H9 (cell line): ENCODE measurements around the gene GRIP1. TPM values are rescaled to one million over a fixed set of nuclear protein-coding genes. Genes with fewer than 3 reads are reported as not detected.

Source experiments
- DNase-seq: peaks from one replicate; pipeline ENCODE4 v3.0.0-alpha.2; 2017
- H2AFZ ChIP-seq: one replicate; pipeline ENCODE4 v1.6.1; 2013; ENCODE audit warnings: mild to moderate bottlenecking, low read length, control low read depth, moderate library complexity
- H2AK5ac ChIP-seq: 2 replicates; pipeline ENCODE4 v1.6.1; 2013; ENCODE audit warnings: low read length, control low read depth, mixed read lengths; ENCODE audit not compliant: insufficient read length
- H2BK120ac ChIP-seq: one replicate; pipeline ENCODE4 v1.6.1; 2013; ENCODE audit warnings: low read depth, mild to moderate bottlenecking, low read length, control low read depth, inconsistent platforms; ENCODE audit not compliant: poor library complexity, severe bottlenecking
- H2BK12ac ChIP-seq: 2 replicates; pipeline ENCODE4 v1.6.1; 2013; ENCODE audit warnings: low read length, control low read depth, mixed read lengths, low read depth; ENCODE audit not compliant: insufficient read length
- H2BK15ac ChIP-seq: 2 replicates; pipeline ENCODE4 v1.6.1; 2013; ENCODE audit warnings: low read depth, low read length, control low read depth
- H2BK20ac ChIP-seq: one replicate; pipeline ENCODE4 v1.6.1; 2013; ENCODE audit warnings: low read depth, mild to moderate bottlenecking, low read length, control low read depth, inconsistent platforms; ENCODE audit not compliant: poor library complexity, severe bottlenecking
- H2BK5ac ChIP-seq: 2 replicates; pipeline ENCODE4 v1.6.1; 2013; ENCODE audit warnings: low read length, control low read depth, mixed read lengths; ENCODE audit not compliant: insufficient read length
- H3K14ac ChIP-seq: 2 replicates; pipeline ENCODE4 v1.6.1; 2013; ENCODE audit warnings: low read length, control low read depth; ENCODE audit not compliant: insufficient read depth
- H3K18ac ChIP-seq: 2 replicates; pipeline ENCODE4 v1.6.1; 2013; ENCODE audit warnings: low read depth, mild to moderate bottlenecking, mixed read lengths, low read length, control low read depth; ENCODE audit not compliant: insufficient read length
- H3K23ac ChIP-seq: 2 replicates; pipeline ENCODE4 v1.6.1; 2013; ENCODE audit warnings: low read length, control low read depth, mixed read lengths, low read depth; ENCODE audit not compliant: insufficient read length
- H3K23me2 ChIP-seq: 2 replicates; pipeline ENCODE4 v1.6.1; 2013; ENCODE audit warnings: low read depth, mild to moderate bottlenecking, mixed read lengths, low read length, control low read depth; ENCODE audit not compliant: insufficient read length, poor library complexity, severe bottlenecking
- H3K27ac ChIP-seq: 2 replicates; pipeline ENCODE4 v1.5.1; 2013; ENCODE audit warnings: low read length, control low read depth, mixed read lengths, low read depth; ENCODE audit not compliant: insufficient read length
- H3K27me3 ChIP-seq: 2 replicates; pipeline ENCODE4 v1.6.1; 2013; ENCODE audit warnings: low read length, control low read depth, inconsistent platforms; ENCODE audit not compliant: insufficient read depth
- H3K4ac ChIP-seq: 2 replicates; pipeline ENCODE4 v1.6.1; 2013; ENCODE audit warnings: low read depth, mild to moderate bottlenecking, control low read depth, inconsistent platforms, low read length, moderate library complexity
- H3K4me1 ChIP-seq: 2 replicates; pipeline ENCODE4 v1.6.1; 2013; ENCODE audit warnings: low read length, control low read depth, inconsistent platforms; ENCODE audit not compliant: insufficient read depth
- H3K4me2 ChIP-seq: 2 replicates; pipeline ENCODE4 v1.6.1; 2013; ENCODE audit warnings: low read length, control low read depth, mixed read lengths; ENCODE audit not compliant: insufficient read length, insufficient read depth
- H3K56ac ChIP-seq: 2 replicates; pipeline ENCODE4 v1.6.1; 2013; ENCODE audit warnings: low read depth, mild to moderate bottlenecking, mixed read lengths, low read length, control low read depth; ENCODE audit not compliant: insufficient read length
- H3K79me1 ChIP-seq: 2 replicates; pipeline ENCODE4 v1.6.1; 2013; ENCODE audit warnings: low read depth, mild to moderate bottlenecking, moderate library complexity, low read length, control low read depth, inconsistent platforms; ENCODE audit not compliant: insufficient read depth, poor library complexity, severe bottlenecking
- H3K79me2 ChIP-seq: 2 replicates; pipeline ENCODE4 v1.6.1; 2013; ENCODE audit warnings: low read length, control low read depth, inconsistent platforms; ENCODE audit not compliant: insufficient read depth
- H3K9ac ChIP-seq: 2 replicates; pipeline ENCODE4 v1.6.1; 2013; ENCODE audit warnings: low read length, control low read depth, mixed read lengths; ENCODE audit not compliant: insufficient read length; ENCODE audit errors: extremely low read depth
- H3K9me3 ChIP-seq: one replicate; pipeline ENCODE4 v1.6.1; 2013; ENCODE audit warnings: low read depth, low read length, inconsistent platforms; ENCODE audit not compliant: control insufficient read depth
- H3T11ph ChIP-seq: one replicate; pipeline ENCODE4 v1.6.1; 2013; ENCODE audit warnings: mild to moderate bottlenecking, low read length, control low read depth, inconsistent platforms
- H4K20me1 ChIP-seq: one replicate; pipeline ENCODE4 v1.6.1; 2013; ENCODE audit not compliant: control insufficient read depth, insufficient read length, insufficient read depth
- H4K5ac ChIP-seq: 2 replicates; pipeline ENCODE4 v1.6.1; 2013; ENCODE audit warnings: low read depth, mild to moderate bottlenecking, mixed read lengths, low read length, control low read depth; ENCODE audit not compliant: insufficient read length
- H4K8ac ChIP-seq: replicated peaks from 2 replicates; pipeline ENCODE4 v1.6.1; 2013; ENCODE audit warnings: low read length, control low read depth, mixed read lengths, low read depth; ENCODE audit not compliant: insufficient read length
- H4K91ac ChIP-seq: 2 replicates; pipeline ENCODE4 v1.6.1; 2013; ENCODE audit warnings: low read depth, mild to moderate bottlenecking, moderate library complexity, mixed read lengths, low read length, control low read depth; ENCODE audit not compliant: insufficient read length
- H3K27ac Mint-ChIP-seq, 3 experiments: 2 replicates in 2 of 3; 3 replicates in 1 of 3; pipeline ENCODE4 v1.8.0; 2020 to 2021; ENCODE audit warnings: mixed read lengths in 3 of 3, mild to moderate bottlenecking in 1 of 3, moderate library complexity in 1 of 3
- H3K27me3 Mint-ChIP-seq: 2 replicates; pipeline ENCODE4 v1.8.0; 2021; ENCODE audit warnings: low read depth, mild to moderate bottlenecking, moderate library complexity, mixed read lengths
- H3K36me3 Mint-ChIP-seq, 3 experiments: 2 replicates in 2 of 3; 3 replicates in 1 of 3; pipeline ENCODE4 v1.8.0; 2020 to 2021; ENCODE audit warnings: low read depth in 3 of 3, mixed read lengths in 3 of 3; ENCODE audit not compliant: insufficient read depth in 1 of 3
- H3K4me1 Mint-ChIP-seq, 2 experiments: 2 replicates each; pipeline ENCODE4 v1.8.0; 2020; ENCODE audit warnings: mixed read lengths in 2 of 2
- H3K4me3 Mint-ChIP-seq, 2 experiments: 2 replicates in 1 of 2; 3 replicates in 1 of 2; pipeline ENCODE4 v1.8.0; 2020 to 2021; ENCODE audit warnings: mild to moderate bottlenecking in 2 of 2, mixed read lengths in 2 of 2, moderate library complexity in 1 of 2
- H3K9me3 Mint-ChIP-seq, 2 experiments: 2 replicates in 1 of 2; 3 replicates in 1 of 2; pipeline ENCODE4 v1.8.0; 2020; ENCODE audit warnings: mild to moderate bottlenecking in 2 of 2, mixed read lengths in 2 of 2, moderate library complexity in 1 of 2
- WGBS: extraction: QIAGEN DNeasy Blood & Tissue Kit; methylation state at CpG from one replicate; pipeline ENCODE4 v1.1.7; 2013; ENCODE audit warnings: missing lambda C conversion rate, low lambda C conversion rate, mixed read lengths; ENCODE audit not compliant: insufficient read length; ENCODE audit errors: extremely low coverage; 5-methylcytosine and 5-hydroxymethylcytosine counted together
- total RNA-seq: library from RNA; stranded (reverse); gene quantifications from 2 replicates; pipeline ENCODE4 v1.2.1, GENCODE V29; 2021
- TF ChIP-seq, protein P1 (sequence below): fragments of 200-600 bp; sonication (generic); conservative IDR thresholded peaks from 3 replicates; pipeline ENCODE4 v1.8.0; 2021; ENCODE audit warnings: antibody characterized with exemption, mild to moderate bottlenecking

Gene GRIP1
- total RNA-seq, 1 experiment from 2014 or later = 19.5 TPM

DNA sequence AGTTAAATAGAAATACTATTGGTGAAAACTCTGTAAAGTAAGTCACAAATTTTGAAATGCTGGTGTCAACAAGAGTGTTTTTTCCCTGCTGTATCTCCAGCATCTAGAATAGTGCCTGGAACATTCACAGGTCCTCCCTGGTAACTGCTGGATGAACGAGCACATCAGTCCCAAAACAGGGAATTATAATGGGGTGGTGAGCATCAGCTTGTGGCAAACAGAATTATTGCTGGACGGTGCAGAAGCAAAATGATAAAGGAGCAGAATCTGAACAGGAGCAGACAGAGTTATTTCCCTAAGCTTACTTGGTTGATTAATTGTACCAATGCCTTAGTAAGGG, 129.9 kb downstream of the GRIP1 start:
- H2BK120ac ChIP-seq = no peak overlapping the region
- no peaks in the 10 kb centered on the region for H3K9me3 ChIP-seq
- H3K27me3 Mint-ChIP-seq = no peaks in the 10 kb centered on the region
- H4K8ac ChIP-seq = no peak overlapping the region
- WGBS = no CpG with 5 or more reads among the region's 2 CpGs
- H3K4me3 Mint-ChIP-seq = no peak overlapping the region
- no peak overlapping the region for H3K27ac Mint-ChIP-seq
- H2AK5ac ChIP-seq = no peak overlapping the region
- H3K79me2 ChIP-seq = no peaks in the 10 kb centered on the region
- no peak overlapping the region for H3K14ac ChIP-seq
- H3K36me3 Mint-ChIP-seq = no peaks in the 10 kb centered on the region
- H3K4ac ChIP-seq = no peak overlapping the region
- H3K9ac ChIP-seq = no peak overlapping the region
- no peak overlapping the region for H2BK5ac ChIP-seq
- H3K18ac ChIP-seq = no peak overlapping the region
- H4K20me1 ChIP-seq = no peaks in the 10 kb centered on the region
- H2BK12ac ChIP-seq = no peak overlapping the region
- H4K5ac ChIP-seq = no peak overlapping the region
- no peaks in the 10 kb centered on the region for H3K9me3 Mint-ChIP-seq
- no peaks in the 10 kb centered on the region for H3K23me2 ChIP-seq
- H3K79me1 ChIP-seq = no peaks in the 10 kb centered on the region
- no peak overlapping the region for H2BK15ac ChIP-seq
- no peaks in the 10 kb centered on the region for H3K4me1 Mint-ChIP-seq
- H3K23ac ChIP-seq = no peak overlapping the region
- no peaks in the 10 kb centered on the region; the same call in 1 of the 2 replicates for H3K4me1 ChIP-seq
- no peak overlapping the region for H3K27ac ChIP-seq
- DNase-seq = no peak
- H3K56ac ChIP-seq = no peak overlapping the region
- H4K91ac ChIP-seq = no peak overlapping the region
- H3T11ph ChIP-seq = no peak overlapping the region
- H3K4me2 ChIP-seq = no peak overlapping the region
- H3K27me3 ChIP-seq = no peaks in the 10 kb centered on the region
- no peak overlapping the region for H2AFZ ChIP-seq
- H2BK20ac ChIP-seq = no peak overlapping the region
- TF ChIP-seq, protein P1, sequence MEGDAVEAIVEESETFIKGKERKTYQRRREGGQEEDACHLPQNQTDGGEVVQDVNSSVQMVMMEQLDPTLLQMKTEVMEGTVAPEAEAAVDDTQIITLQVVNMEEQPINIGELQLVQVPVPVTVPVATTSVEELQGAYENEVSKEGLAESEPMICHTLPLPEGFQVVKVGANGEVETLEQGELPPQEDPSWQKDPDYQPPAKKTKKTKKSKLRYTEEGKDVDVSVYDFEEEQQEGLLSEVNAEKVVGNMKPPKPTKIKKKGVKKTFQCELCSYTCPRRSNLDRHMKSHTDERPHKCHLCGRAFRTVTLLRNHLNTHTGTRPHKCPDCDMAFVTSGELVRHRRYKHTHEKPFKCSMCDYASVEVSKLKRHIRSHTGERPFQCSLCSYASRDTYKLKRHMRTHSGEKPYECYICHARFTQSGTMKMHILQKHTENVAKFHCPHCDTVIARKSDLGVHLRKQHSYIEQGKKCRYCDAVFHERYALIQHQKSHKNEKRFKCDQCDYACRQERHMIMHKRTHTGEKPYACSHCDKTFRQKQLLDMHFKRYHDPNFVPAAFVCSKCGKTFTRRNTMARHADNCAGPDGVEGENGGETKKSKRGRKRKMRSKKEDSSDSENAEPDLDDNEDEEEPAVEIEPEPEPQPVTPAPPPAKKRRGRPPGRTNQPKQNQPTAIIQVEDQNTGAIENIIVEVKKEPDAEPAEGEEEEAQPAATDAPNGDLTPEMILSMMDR = no peak; the same call in 2 of the 3 replicates
